ENCODE data around the gene BTN2A1. TPM values are rescaled to one million over a fixed set of nuclear protein-coding genes. Genes with fewer than 3 reads are reported as not detected.

The BTN2A1 gene
- total RNA-seq, 2 experiments from 2014 or later = 15.4 to 23.4 TPM

GRCh38 chr6:26411751-26412150, 46.0 kb upstream of the BTN2A1 start:
- intact Hi-C loops (cut with micrococcal nuclease; ENCODE audit: unreplicated experiment) = no loop called here
- Histone ChIP-seq H3K27ac (ENCODE audit: low read depth, low read length, poor library complexity, severe bottlenecking) (no peak overlapping the region), H3K4me2 (ENCODE audit: low read length) (no peak overlapping the region), H3K9me3 (ENCODE audit: low read length) (peaks cover 11% of the 10 kb centered on the region), H3K4me1 (ENCODE audit: insufficient read depth, low read length, poor library complexity, severe bottlenecking) (peaks cover 27% of the 10 kb centered on the region), H3K79me2 (ENCODE audit: insufficient read depth, low read depth, low read length) (no peaks in the 10 kb centered on the region), H3K36me3 (ENCODE audit: insufficient read depth, low read length) (peaks cover 95% of the 10 kb centered on the region), H4K20me1 (ENCODE audit: insufficient read depth, low read length) (no peaks in the 10 kb centered on the region), H3K4me3 (ENCODE audit: low read depth, low read length, poor library complexity, severe bottlenecking) (no peak overlapping the region), H2AFZ (ENCODE audit: low read length) (no peak overlapping the region), H3K9me2 (ENCODE audit: insufficient read depth, low read length) (no peaks in the 10 kb centered on the region)
- ChIA-PET POLR2A (no interaction called here), CTCF (ENCODE audit: unreplicated experiment) (interaction anchor here (1.0 kb wide), 1 partner anchor 12 kb away, joined by 3 read pairs; no protein-coding TSS in a partner anchor)
- no TSS peak for BruUV-seq (replicated peaks)
- DNase-seq (ENCODE audit: low spot score) = no peak
- TF ChIP-seq EZH2phosphoT487 (IDR thresholded peaks at IDR 0.05; ENCODE audit: borderline replicate concordance, low read depth, low read length) = no peak
- TF ChIP-seq CTCF (conservative IDR thresholded peaks at IDR 0.05; ENCODE audit: low read length) = no peak

GRCh38 chr6:26412228-26412627, 45.5 kb upstream of the BTN2A1 start:
- Histone ChIP-seq H4K20me1 (ENCODE audit: insufficient read depth, low read length) (no peaks in the 10 kb centered on the region), H2AFZ (ENCODE audit: low read length) (no peak overlapping the region), H3K9me2 (ENCODE audit: insufficient read depth, low read length) (no peaks in the 10 kb centered on the region), H3K4me2 (ENCODE audit: low read length) (no peak overlapping the region), H3K79me2 (ENCODE audit: insufficient read depth, low read depth, low read length) (no peaks in the 10 kb centered on the region), H3K27ac (ENCODE audit: low read depth, low read length, poor library complexity, severe bottlenecking) (no peak overlapping the region), H3K36me3 (ENCODE audit: insufficient read depth, low read length) (peaks cover 95% of the 10 kb centered on the region), H3K4me3 (ENCODE audit: low read depth, low read length, poor library complexity, severe bottlenecking) (no peak overlapping the region), H3K4me1 (ENCODE audit: insufficient read depth, low read length, poor library complexity, severe bottlenecking) (peaks cover 23% of the 10 kb centered on the region), H3K9me3 (ENCODE audit: low read length) (peaks cover 16% of the 10 kb centered on the region)
- DNase-seq (ENCODE audit: low spot score) = no peak
- BruUV-seq (replicated peaks) = no TSS peak
- no peak for TF ChIP-seq CTCF (conservative IDR thresholded peaks at IDR 0.05; ENCODE audit: low read length)
- no peak for TF ChIP-seq EZH2phosphoT487 (IDR thresholded peaks at IDR 0.05; ENCODE audit: borderline replicate concordance, low read depth, low read length)
- ChIA-PET POLR2A (no interaction called here), CTCF (ENCODE audit: unreplicated experiment) (no interaction called here)
- intact Hi-C loops (cut with micrococcal nuclease; ENCODE audit: unreplicated experiment) = no loop called here

GRCh38 chr6:26412954-26413353, 44.8 kb upstream of the BTN2A1 start:
- Histone ChIP-seq H3K27ac (ENCODE audit: low read depth, low read length, poor library complexity, severe bottlenecking) (no peak overlapping the region), H3K79me2 (ENCODE audit: insufficient read depth, low read depth, low read length) (no peaks in the 10 kb centered on the region), H2AFZ (ENCODE audit: low read length) (no peak overlapping the region), H3K9me2 (ENCODE audit: insufficient read depth, low read length) (no peaks in the 10 kb centered on the region), H3K9me3 (ENCODE audit: low read length) (peaks cover 23% of the 10 kb centered on the region), H3K4me3 (ENCODE audit: low read depth, low read length, poor library complexity, severe bottlenecking) (no peak overlapping the region), H3K4me2 (ENCODE audit: low read length) (no peak overlapping the region), H3K36me3 (ENCODE audit: insufficient read depth, low read length) (peaks cover 89% of the 10 kb centered on the region), H3K4me1 (ENCODE audit: insufficient read depth, low read length, poor library complexity, severe bottlenecking) (peaks cover 23% of the 10 kb centered on the region), H4K20me1 (ENCODE audit: insufficient read depth, low read length) (no peaks in the 10 kb centered on the region)
- no peak for DNase-seq (ENCODE audit: low spot score)
- BruUV-seq (replicated peaks) = no TSS peak
- TF ChIP-seq CTCF (conservative IDR thresholded peaks at IDR 0.05; ENCODE audit: low read length) = no peak
- no peak for TF ChIP-seq EZH2phosphoT487 (IDR thresholded peaks at IDR 0.05; ENCODE audit: borderline replicate concordance, low read depth, low read length)
- ChIA-PET POLR2A (interaction anchor here (1.5 kb wide), 1 partner anchor 24 kb away, joined by 3 read pairs; no protein-coding TSS in a partner anchor), CTCF (ENCODE audit: unreplicated experiment) (no interaction called here)
- intact Hi-C loops (cut with micrococcal nuclease; ENCODE audit: unreplicated experiment) = no loop called here
